Measurements from ENCODE around the gene ZNF536.
"Not testable (repeated sequence)": the region's sequence is repeated elsewhere in the genome, so short reads cannot be mapped to it uniquely, and the experiment has no call there.

The ZNF536 gene

GRCh38 chr19:30448386-30449077, 76.3 kb downstream of the ZNF536 start:
- DNase-seq, result no peak

GRCh38 chr19:30449078-30449590, 77.0 kb downstream of the ZNF536 start:
- DNase-seq, result no peak

- DNase-seq, result no peak
Measured at GRCh38 chr19:30449673-30450072, 77.5 kb downstream of the ZNF536 start.

- peak; percentile 92 for DNase-seq
Measured at GRCh38 chr19:30450100-30450499, 77.9 kb downstream of the ZNF536 start.

GRCh38 chr19:30450835-30451321, 78.7 kb downstream of the ZNF536 start:
- DNase-seq, result peak; percentile 50

GRCh38 chr19:30452931-30453330, 80.7 kb downstream of the ZNF536 start:
- no peak for DNase-seq

GRCh38 chr19:30453743-30454142, 81.6 kb downstream of the ZNF536 start:
- DNase-seq, result no peak

- DNase-seq, result no peak
Measured at GRCh38 chr19:30455881-30456280, 83.7 kb downstream of the ZNF536 start.

- DNase-seq, result no peak
Measured at GRCh38 chr19:30457484-30457883, 85.3 kb downstream of the ZNF536 start.

- DNase-seq, result no peak
Measured at GRCh38 chr19:30459859-30460258, 87.7 kb downstream of the ZNF536 start.

- no peak for DNase-seq
Measured at GRCh38 chr19:30464162-30464561, 92.0 kb downstream of the ZNF536 start.

GRCh38 chr19:30466598-30466997, 94.4 kb downstream of the ZNF536 start:
- DNase-seq, result not testable (repeated sequence)

GRCh38 chr19:30467239-30467638, 95.1 kb downstream of the ZNF536 start:
- DNase-seq, result no peak

- no peak for DNase-seq
Measured at GRCh38 chr19:30469774-30470173, 97.6 kb downstream of the ZNF536 start.

GRCh38 chr19:30471441-30471840, 99.3 kb downstream of the ZNF536 start:
- DNase-seq, result no peak

- no peak for DNase-seq
Measured at GRCh38 chr19:30473334-30473867, 101.2 kb downstream of the ZNF536 start.

GRCh38 chr19:30476997-30477396, 104.8 kb downstream of the ZNF536 start:
- no peak for DNase-seq

- DNase-seq, result no peak
Measured at GRCh38 chr19:30479231-30479630, 107.0 kb downstream of the ZNF536 start.

- DNase-seq, result no peak
Measured at GRCh38 chr19:30480097-30480496, 107.9 kb downstream of the ZNF536 start.

GRCh38 chr19:30481063-30481462, 108.9 kb downstream of the ZNF536 start:
- no peak for DNase-seq

- DNase-seq, result no peak
Measured at GRCh38 chr19:30481823-30482222, 109.6 kb downstream of the ZNF536 start.

- DNase-seq, result no peak
Measured at GRCh38 chr19:30482956-30483355, 110.8 kb downstream of the ZNF536 start.

GRCh38 chr19:30486250-30486649, 114.1 kb downstream of the ZNF536 start:
- not testable (repeated sequence) for DNase-seq

GRCh38 chr19:30487178-30487577, 115.0 kb downstream of the ZNF536 start:
- no peak for DNase-seq

- DNase-seq, result no peak
Measured at GRCh38 chr19:30488191-30488590, 116.0 kb downstream of the ZNF536 start.
